ENCODE data around the gene C2CD4C. TPM values are rescaled to one million over a fixed set of nuclear protein-coding genes. Genes with fewer than 3 reads are reported as not detected.
A peak's percentile ranks its signal among the peaks of the same experiment; 100 is the strongest.

The C2CD4C gene
- polyA plus RNA-seq, 6 donors from 2014 or later = not detected

- no peak for DNase-seq
- H3K4me1 Mint-ChIP-seq = peaks cover 0 to 4% (median 3%) of the 10 kb centered on the region in 3 donors
- no peak overlapping the region for H3K27ac Mint-ChIP-seq
- ATAC-seq (ENCODE audit: low read depth in 2 of 2) = no peak
- peaks cover 6 to 36% (median 32%) of the 10 kb centered on the region in 3 donors for H3K27me3 Mint-ChIP-seq
- H3K9me3 Mint-ChIP-seq = peaks cover 0 to 2% (median 0%) of the 10 kb centered on the region in 7 donors
- H3K4me3 Mint-ChIP-seq = no peak overlapping the region
- no peaks in the 10 kb centered on the region for H3K36me3 Mint-ChIP-seq
Measured at GRCh38 chr19:376111-376470, 32.9 kb downstream of the C2CD4C start.

- peaks cover 6 to 41% (median 32%) of the 10 kb centered on the region in 3 donors for H3K27me3 Mint-ChIP-seq
- ATAC-seq (ENCODE audit: low read depth in 2 of 2) = no peak
- H3K4me3 Mint-ChIP-seq = no peak overlapping the region
- H3K9me3 Mint-ChIP-seq = peaks cover 0 to under 1% (median 0%) of the 10 kb centered on the region in 7 donors
- DNase-seq = no peak
- no peaks in the 10 kb centered on the region for H3K36me3 Mint-ChIP-seq
- H3K4me1 Mint-ChIP-seq = peaks cover 0 to 3% (median 1%) of the 10 kb centered on the region in 3 donors
- H3K27ac Mint-ChIP-seq = peak overlapping the region in 1 of 6 donors; percentile 70
Measured at GRCh38 chr19:375395-376110, 33.4 kb downstream of the C2CD4C start.

GRCh38 chr19:374886-375235 lies 34.1 kb downstream of the C2CD4C start:
- Mint-ChIP-seq H3K4me1 (peaks cover 0 to 2% (median 0%) of the 10 kb centered on the region in 3 donors), H3K27me3 (peaks cover 6 to 42% (median 32%) of the 10 kb centered on the region in 3 donors), H3K27ac (no peak overlapping the region), H3K4me3 (no peak overlapping the region), H3K9me3 (no peaks in the 10 kb centered on the region), H3K36me3 (no peaks in the 10 kb centered on the region)
- no peak for DNase-seq
- ATAC-seq (ENCODE audit: low read depth in 2 of 2) = no peak

GRCh38 chr19:374183-374885 lies 34.6 kb downstream of the C2CD4C start:
- ATAC-seq (ENCODE audit: low read depth in 2 of 2) = no peak
- Mint-ChIP-seq H3K36me3 (no peaks in the 10 kb centered on the region), H3K4me3 (peak overlapping the region in 1 of 8 donors; percentile 33), H3K27ac (no peak overlapping the region), H3K9me3 (no peaks in the 10 kb centered on the region), H3K4me1 (peaks cover 0 to under 1% (median 0%) of the 10 kb centered on the region in 3 donors), H3K27me3 (peaks cover 6 to 47% (median 37%) of the 10 kb centered on the region in 3 donors)
- no peak for DNase-seq

- Mint-ChIP-seq H3K9me3 (peaks cover 0 to 2% (median 0%) of the 10 kb centered on the region in 7 donors), H3K4me3 (no peak overlapping the region), H3K27ac (no peak overlapping the region), H3K27me3 (peaks cover 6 to 54% (median 44%) of the 10 kb centered on the region in 3 donors), H3K4me1 (no peaks in the 10 kb centered on the region), H3K36me3 (no peaks in the 10 kb centered on the region)
- ATAC-seq (ENCODE audit: low read depth in 2 of 2) = no peak
- DNase-seq = no peak
Measured at GRCh38 chr19:373391-374182, 35.4 kb downstream of the C2CD4C start.

GRCh38 chr19:372306-372890 lies 36.5 kb downstream of the C2CD4C start:
- Mint-ChIP-seq H3K27ac (no peak overlapping the region), H3K27me3 (peaks cover 10 to 60% (median 51%) of the 10 kb centered on the region in 3 donors)

GRCh38 chr19:371501-372168 lies 37.3 kb downstream of the C2CD4C start:
- ATAC-seq (ENCODE audit: low read depth in 2 of 2) = no peak
- Mint-ChIP-seq H3K9me3 (peaks cover 0 to 4% (median 0%) of the 10 kb centered on the region in 7 donors), H3K4me3 (no peak overlapping the region), H3K27ac (no peak overlapping the region), H3K4me1 (no peaks in the 10 kb centered on the region), H3K27me3 (peaks cover 10 to 61% (median 55%) of the 10 kb centered on the region in 3 donors), H3K36me3 (peaks cover 0 to 8% of the 10 kb centered on the region in 2 donors)
- no peak for DNase-seq

More at GRCh38 chr19:372306-372890, 36.5 kb downstream of the C2CD4C start:
- Mint-ChIP-seq H3K9me3 (peaks cover 0 to 3% (median 0%) of the 10 kb centered on the region in 7 donors), H3K4me1 (no peaks in the 10 kb centered on the region), H3K36me3 (peaks cover 0 to under 1% of the 10 kb centered on the region in 2 donors), H3K4me3 (no peak overlapping the region)
- ATAC-seq (ENCODE audit: low read depth in 2 of 2) (no peak), DNase-seq (no peak)

GRCh38 chr19:370641-371330 lies 38.2 kb downstream of the C2CD4C start:
- no peak overlapping the region for H3K27ac Mint-ChIP-seq
- no peak for DNase-seq
- peaks cover 0 to 8% of the 10 kb centered on the region in 2 donors for H3K36me3 Mint-ChIP-seq
- peaks cover 0 to 4% (median 0%) of the 10 kb centered on the region in 7 donors for H3K9me3 Mint-ChIP-seq
- H3K4me1 Mint-ChIP-seq = no peaks in the 10 kb centered on the region
- peaks cover 10 to 57% (median 51%) of the 10 kb centered on the region in 3 donors for H3K27me3 Mint-ChIP-seq
- no peak for ATAC-seq (ENCODE audit: low read depth in 2 of 2)
- H3K4me3 Mint-ChIP-seq = peak overlapping the region in 1 of 8 donors; percentile 29

- DNase-seq = no peak
- peaks cover 10 to 54% (median 50%) of the 10 kb centered on the region in 3 donors for H3K27me3 Mint-ChIP-seq
- H3K36me3 Mint-ChIP-seq = peaks cover 0 to 8% of the 10 kb centered on the region in 2 donors
- no peak for ATAC-seq (ENCODE audit: low read depth in 2 of 2)
- no peak overlapping the region for H3K4me3 Mint-ChIP-seq
- H3K9me3 Mint-ChIP-seq = peaks cover 0 to 4% (median 0%) of the 10 kb centered on the region in 7 donors
- no peaks in the 10 kb centered on the region for H3K4me1 Mint-ChIP-seq
- no peak overlapping the region for H3K27ac Mint-ChIP-seq
Measured at GRCh38 chr19:369876-370275, 39.1 kb downstream of the C2CD4C start.

GRCh38 chr19:369256-369655 lies 39.7 kb downstream of the C2CD4C start:
- peak overlapping the region in 1 of 6 donors; percentile 89 for H3K27ac Mint-ChIP-seq
- H3K36me3 Mint-ChIP-seq = peaks cover 0 to 8% of the 10 kb centered on the region in 2 donors
- DNase-seq (no peak), ATAC-seq (ENCODE audit: low read depth in 2 of 2) (no peak)
- peaks cover 10 to 54% (median 50%) of the 10 kb centered on the region in 3 donors for H3K27me3 Mint-ChIP-seq
- H3K4me3 Mint-ChIP-seq = no peak overlapping the region
- H3K9me3 Mint-ChIP-seq = peaks cover 0 to 4% (median 0%) of the 10 kb centered on the region in 7 donors
- no peaks in the 10 kb centered on the region for H3K4me1 Mint-ChIP-seq

- H3K4me3 Mint-ChIP-seq = no peak overlapping the region
- peaks cover 0 to 8% of the 10 kb centered on the region in 2 donors for H3K36me3 Mint-ChIP-seq
- no peaks in the 10 kb centered on the region for H3K4me1 Mint-ChIP-seq
- DNase-seq (no peak), ATAC-seq (ENCODE audit: low read depth in 2 of 2) (no peak)
- H3K9me3 Mint-ChIP-seq = peaks cover 0 to 4% (median 0%) of the 10 kb centered on the region in 7 donors
- H3K27ac Mint-ChIP-seq = no peak overlapping the region
- H3K27me3 Mint-ChIP-seq = peaks cover 10 to 50% (median 45%) of the 10 kb centered on the region in 3 donors
Measured at GRCh38 chr19:368630-369024, 40.3 kb downstream of the C2CD4C start.

- no peak overlapping the region for H3K27ac Mint-ChIP-seq
- H3K4me3 Mint-ChIP-seq = no peak overlapping the region
- peaks cover 0 to 8% of the 10 kb centered on the region in 2 donors for H3K36me3 Mint-ChIP-seq
- no peaks in the 10 kb centered on the region for H3K4me1 Mint-ChIP-seq
- DNase-seq (no peak), ATAC-seq (ENCODE audit: low read depth in 2 of 2) (no peak)
- peaks cover 0 to 4% (median 0%) of the 10 kb centered on the region in 7 donors for H3K9me3 Mint-ChIP-seq
- peaks cover 10 to 45% (median 39%) of the 10 kb centered on the region in 3 donors for H3K27me3 Mint-ChIP-seq
Measured at GRCh38 chr19:367963-368629, 40.9 kb downstream of the C2CD4C start.
